Activated CD4-positive, alpha-beta T cell treated with anti-CD3 and anti-CD28 coated beads, Interleukin-2, amount 50 U/mL, for 16 hours (primary cell): ENCODE data around the gene KRTAP4-4.
"Not testable (repeated sequence)": the region's sequence is repeated elsewhere in the genome, so short reads cannot be mapped to it uniquely, and the experiment has no call there.

Experiments
- DNase-seq: peaks from one replicate; pipeline ENCODE4 v3.0.0-alpha.2; 2020

Gene KRTAP4-4

GRCh38 chr17:41147531-41148204 is 12.9 kb downstream of the KRTAP4-4 start:
- DNase-seq, result no peak

GRCh38 chr17:41145261-41145660 is 15.3 kb downstream of the KRTAP4-4 start:
- DNase-seq, result no peak

- no peak for DNase-seq
These were observed 15.7 kb downstream of the KRTAP4-4 start for GRCh38 chr17:41144846-41145245.

DNA sequence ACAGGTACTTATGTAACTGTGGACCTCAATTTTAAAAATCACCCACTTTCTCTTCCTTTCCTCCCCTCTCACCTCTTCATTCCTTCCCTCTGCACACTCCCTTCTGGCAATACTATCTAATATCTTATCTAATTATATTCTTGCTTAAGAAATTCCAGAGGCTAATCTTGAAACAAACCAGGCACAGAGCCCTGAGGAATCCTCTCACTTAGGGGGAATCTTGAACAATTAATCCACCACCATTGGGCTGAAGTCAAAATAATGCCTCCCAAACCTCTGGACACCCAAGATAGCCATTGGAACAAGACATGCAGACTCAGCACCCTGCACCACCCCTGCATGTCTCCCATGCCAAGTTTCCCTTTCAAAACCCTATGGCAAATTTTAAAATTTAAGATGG is 19.2 kb downstream of the KRTAP4-4 start:
- DNase-seq, result no peak

GRCh38 chr17:41140360-41141131 is 20.0 kb downstream of the KRTAP4-4 start, which contains the start of gene KRTAP4-6:
KRTAP4-6 (minus strand) TSS chr17:41140544; CDS start chr17:41140487, 57 bp downstream.
- no peak for DNase-seq

DNA sequence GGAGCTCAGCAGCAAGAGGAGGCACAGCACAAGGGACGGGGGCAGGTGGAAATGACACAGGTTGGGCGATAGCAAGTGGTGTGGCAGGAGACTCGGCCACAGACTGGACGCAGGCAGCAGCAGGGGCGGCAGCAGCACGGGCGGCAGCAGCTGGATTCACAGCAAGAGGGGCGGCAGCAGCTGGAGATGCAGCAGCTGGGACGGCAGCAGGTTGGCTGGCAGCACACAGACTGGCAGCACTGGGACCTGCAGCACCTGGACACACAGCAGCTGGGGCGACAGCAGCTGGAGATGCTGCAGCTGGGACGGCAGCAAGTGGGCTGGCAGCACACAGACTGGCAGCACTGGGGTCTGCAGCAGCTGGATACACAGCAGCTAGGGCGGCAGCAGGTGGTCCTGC is 20.7 kb downstream of the KRTAP4-4 start:
- not testable (repeated sequence) for DNase-seq

DNA sequence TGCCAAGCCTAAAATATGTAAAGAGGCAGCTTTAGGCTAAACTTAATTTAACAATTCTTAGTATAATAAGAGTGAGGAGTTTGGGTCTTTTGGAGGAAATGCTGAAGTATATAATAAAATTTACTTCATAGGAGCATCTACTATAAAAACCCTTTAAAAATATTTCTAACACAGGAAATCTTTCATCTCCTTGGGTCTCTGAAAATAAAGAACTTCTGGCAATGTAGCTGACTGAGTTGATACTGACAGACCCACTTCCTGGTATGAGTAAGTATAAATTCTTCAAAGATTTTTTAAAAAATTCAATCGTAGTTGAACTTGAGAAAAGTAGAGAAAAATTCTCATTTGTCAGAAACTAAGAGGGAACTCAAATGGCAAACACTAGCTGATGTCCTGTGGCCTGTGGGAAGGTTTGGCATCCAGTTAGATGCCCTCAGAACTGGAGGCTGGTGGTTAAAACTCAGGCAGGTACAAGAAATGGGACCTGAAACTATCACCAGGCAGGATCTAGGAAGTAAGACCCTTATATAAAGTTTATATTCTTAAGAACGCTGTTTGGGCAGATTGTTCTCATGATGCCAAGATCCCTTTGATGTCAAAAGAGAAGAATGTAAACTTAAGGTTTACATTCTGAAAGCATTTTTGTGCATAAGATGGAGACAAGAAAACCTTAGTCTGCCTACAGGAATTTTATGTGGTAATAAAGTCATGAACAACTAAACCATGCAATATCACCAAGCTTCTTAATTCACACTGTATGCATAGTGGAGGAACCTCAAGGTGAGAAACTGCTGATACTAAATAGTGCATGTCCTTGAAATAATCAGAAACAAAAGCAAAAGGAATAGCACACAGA is 26.4 kb downstream of the KRTAP4-4 start:
- DNase-seq, result no peak

GRCh38 chr17:41131979-41132378 is 28.6 kb downstream of the KRTAP4-4 start:
- no peak for DNase-seq

DNA sequence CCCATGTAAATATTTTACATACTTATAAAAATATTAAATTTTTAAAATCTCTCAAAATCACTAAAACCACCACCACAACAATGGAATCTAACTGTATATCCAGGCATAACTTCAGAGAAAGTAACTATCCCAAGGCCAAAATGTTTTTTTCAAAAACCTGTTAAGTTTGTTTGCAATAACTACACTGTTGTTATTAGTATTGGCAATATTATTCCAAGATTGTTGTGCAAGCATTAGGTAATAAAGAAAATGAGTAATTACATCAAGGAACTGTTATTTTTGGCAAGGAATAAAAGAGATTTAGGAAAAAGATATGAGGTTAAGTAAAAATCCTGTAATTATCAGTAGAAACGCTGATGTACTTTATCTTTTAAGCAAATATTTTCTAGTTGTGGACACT is 33.2 kb downstream of the KRTAP4-4 start:
- DNase-seq, result no peak

DNA sequence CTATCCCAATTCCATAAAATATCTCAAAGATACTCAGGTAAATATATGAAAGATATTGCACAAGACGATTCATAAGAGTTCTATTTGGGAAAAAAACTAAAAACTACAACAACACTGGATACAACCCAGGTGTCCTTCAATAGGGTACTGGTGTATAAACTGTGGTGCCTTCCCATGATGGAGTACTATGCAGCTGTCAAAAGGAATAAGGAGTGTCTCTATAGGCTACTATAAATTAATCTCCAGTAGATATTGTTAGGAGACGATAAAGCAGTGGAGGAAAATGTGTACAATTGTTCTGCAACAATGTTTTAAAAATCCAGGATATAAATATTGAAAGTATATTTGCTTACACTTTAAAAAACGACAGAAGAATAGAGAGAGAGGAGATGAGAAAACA is 34.1 kb downstream of the KRTAP4-4 start:
- no peak for DNase-seq

DNA sequence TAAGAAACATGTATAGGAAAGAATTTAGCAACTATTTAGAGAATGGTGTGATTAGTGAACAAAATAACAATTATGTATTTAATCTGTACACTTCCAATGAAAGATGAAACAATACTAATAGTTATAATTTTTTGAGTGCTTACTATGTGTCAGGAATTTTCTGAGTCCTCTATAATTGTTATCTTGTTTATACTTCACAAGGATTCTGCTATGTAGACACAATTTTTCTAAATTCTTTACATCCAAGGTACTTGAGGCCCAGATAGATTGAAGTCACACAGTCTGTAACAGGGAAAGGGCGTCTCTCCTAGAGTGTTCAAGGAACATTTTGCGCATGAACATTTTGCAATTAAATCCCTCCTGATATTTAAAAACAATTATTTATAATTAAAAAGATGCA is 35.5 kb downstream of the KRTAP4-4 start:
- no peak for DNase-seq

- DNase-seq, result not testable (repeated sequence)
These were observed 36.6 kb downstream of the KRTAP4-4 start, which contains the start of gene KRTAP4-12 for GRCh38 chr17:41123991-41124371. KRTAP4-12 (minus strand) TSS chr17:41124182; CDS start chr17:41124122, 60 bp downstream.

DNA sequence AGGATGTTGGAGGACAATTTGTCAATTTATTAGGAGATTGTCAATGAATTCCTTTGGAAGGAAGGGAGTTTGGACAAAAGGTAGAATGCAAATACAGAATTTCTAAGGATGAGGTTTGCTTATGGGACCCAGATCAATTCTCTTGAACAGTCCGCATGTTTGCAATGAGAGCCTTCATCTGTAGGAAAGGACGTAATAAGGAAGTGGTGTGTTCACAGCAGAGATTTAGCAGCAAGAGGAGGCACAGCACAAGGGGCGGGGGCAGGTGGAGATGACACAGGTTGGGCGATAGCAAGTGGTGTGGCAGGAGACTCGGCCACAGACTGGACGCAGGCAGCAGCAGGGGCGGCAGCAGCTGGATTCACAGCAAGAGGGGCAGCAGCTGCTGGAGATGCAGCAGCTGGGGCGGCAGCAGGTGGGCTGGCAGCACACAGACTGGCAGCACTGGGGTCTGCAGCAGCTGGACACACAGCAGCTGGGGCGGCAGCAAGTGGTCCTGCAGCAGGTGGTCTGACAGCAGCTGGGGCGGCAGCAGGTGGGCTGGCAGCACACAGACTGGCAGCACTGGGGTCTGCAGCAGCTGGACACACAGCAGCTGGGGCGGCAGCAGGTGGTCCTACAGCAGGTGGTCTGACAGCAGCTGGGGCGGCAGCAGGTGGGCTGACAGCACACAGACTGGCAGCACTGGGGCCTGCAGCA is 37.1 kb downstream of the KRTAP4-4 start:
- DNase-seq, result not testable (repeated sequence)

DNA sequence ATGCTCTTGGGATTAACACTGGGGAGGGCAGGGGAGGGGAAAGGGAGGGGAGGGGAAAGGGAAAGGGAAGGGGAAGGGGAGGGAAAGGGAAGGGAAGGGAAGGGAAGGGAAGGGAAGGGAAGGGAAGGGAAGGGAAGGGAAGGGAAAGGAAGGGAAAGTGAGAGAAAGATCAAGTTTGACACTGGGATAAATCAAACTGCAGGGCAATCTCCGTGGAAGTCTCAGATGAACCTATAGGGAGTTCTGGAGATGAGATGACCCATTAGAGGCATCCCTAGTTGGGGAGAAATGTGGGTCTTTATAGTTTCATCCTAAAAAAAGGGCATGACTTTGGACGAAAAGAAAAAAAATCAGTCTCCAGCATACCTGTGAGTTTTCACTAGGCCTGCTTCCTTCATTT is 38.8 kb downstream of the KRTAP4-4 start:
- no peak for DNase-seq

GRCh38 chr17:41119696-41120690 is 40.6 kb downstream of the KRTAP4-4 start:
- DNase-seq, result not testable (repeated sequence)

DNA sequence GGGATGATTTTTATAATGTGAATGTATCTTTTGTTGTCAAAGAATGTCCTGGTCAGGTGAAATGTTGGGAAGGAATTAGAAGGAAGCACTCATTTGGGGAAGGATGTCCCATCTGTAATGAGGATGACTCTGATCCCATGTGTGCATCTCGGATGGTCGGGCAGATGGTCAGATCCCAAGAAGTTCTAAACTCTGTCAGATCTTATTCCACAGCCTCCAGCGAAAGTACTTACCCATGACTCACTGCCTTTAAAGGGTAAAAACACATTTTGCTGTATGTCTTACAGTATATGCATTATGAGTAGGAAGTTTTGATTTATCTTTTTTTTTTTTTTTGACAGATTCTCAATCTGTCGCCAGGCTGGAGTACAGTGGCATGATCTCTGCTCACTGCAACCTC is 41.8 kb downstream of the KRTAP4-4 start:
- DNase-seq, result no peak

- not testable (repeated sequence) for DNase-seq
These were observed 42.6 kb downstream of the KRTAP4-4 start, which contains the start of gene KRTAP4-11 for GRCh38 chr17:41117846-41118386. KRTAP4-11 (minus strand) TSS chr17:41118373; CDS start chr17:41118315, 58 bp downstream.

- no peak for DNase-seq
These were observed 44.3 kb downstream of the KRTAP4-4 start for GRCh38 chr17:41116297-41116696.

DNA sequence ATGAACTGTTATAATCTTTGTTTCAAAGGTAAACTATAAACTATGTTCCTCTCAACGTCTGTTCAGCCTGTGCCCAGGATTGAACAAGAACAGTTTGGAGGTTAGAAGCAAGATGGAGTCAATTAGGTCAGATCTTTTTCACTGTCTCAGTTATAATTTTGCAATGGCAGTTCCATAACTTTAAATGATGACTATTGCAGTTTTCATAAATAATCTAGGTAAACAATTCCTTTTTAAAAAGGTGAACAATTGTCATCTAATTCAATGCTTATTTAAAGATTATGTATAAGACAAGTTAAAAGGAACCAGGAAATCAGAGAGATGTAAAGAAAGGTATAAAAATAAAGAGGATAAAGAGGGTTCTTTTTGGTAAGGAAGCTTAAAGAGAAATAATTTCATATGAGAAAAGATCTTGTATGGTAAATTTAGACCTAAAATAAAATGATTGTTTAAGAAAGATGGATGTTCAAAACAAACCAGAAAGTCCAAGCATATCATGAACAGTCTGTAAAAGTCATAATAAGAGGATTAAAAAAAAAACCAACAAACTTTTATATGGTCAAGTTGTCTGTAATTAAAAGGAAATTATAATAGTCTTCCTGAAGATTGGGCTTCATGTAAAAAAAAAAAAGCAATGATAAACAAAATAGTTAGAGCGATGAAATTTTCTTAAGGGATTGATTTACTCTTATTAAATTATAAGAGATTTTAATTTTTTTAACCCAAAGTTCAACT is 49.2 kb downstream of the KRTAP4-4 start:
- DNase-seq, result no peak
